NK-92 (cell line): ENCODE data around the gene CDC7.
"Not testable (repeated sequence)": the region's sequence is repeated elsewhere in the genome, so short reads cannot be mapped to it uniquely, and the experiment has no call there.

Source experiments
- DNase-seq: peaks from one replicate; lab custom pipeline; 2025; ENCODE audit not compliant: unreplicated experiment; lab: John Stamatoyannopoulos, UW

CDC7 gene

DNA sequence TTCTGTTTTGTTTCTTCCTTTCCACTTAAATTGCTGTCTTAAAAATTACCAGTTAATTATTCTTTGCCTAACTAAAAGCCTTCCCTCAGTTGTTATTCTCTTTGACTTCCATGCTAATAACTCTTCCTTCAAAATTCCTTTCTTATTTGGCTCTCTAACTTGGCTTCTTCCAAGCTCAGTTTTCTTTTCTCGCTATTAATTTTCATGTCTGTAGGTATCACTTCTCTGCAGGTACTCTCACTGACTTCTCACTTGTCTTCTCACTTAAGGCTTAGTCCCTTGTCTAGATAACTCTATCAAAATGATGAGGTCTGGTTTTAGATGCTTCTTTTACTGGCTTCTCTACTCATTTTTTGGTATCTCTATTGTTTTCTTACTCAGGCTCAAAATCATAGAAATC lies 10.1 kb downstream of the CDC7 start:
- no peak for DNase-seq

GRCh38 chr1:91511386-91511785 lies 10.7 kb downstream of the CDC7 start:
- no peak for DNase-seq

GRCh38 chr1:91513160-91513559 lies 12.5 kb downstream of the CDC7 start:
- no peak for DNase-seq

DNA sequence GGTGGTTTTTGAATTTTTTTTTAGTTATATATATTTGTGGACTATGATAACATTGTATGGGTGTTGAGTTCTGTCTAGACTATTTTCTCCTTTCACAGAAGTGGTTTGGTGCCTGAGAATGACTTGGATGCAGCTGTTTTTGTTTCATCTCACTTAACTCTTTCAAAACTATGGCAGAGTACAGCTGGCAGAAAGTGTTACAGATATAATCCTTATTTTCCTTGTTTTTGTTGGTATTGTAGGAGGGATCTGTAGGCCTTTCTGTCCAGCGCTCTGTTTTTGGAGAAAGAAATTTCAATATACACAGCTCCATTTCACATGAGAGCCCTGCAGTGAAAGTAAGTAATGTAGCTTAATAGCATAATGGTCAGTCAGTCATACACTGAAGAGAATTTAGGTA lies 13.1 kb downstream of the CDC7 start:
- DNase-seq, result no peak

DNA sequence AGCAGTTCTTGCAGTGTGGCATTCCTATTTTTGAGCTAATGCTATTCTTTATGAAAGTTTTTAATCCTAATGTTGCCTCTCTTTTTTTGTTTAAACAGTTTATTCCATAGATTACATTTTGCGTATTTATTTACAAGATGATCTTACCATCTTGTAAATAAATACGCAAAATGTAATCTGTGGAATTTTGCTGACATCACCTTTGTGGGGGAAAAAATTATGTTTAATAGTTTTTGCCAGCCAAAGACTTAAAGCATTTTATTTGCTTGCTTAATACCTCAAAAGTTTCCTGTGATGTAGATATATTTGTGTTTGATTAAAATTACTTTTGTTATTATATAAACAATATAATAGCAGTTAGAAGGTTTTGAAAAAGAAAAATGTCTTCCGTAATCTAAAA lies 15.3 kb downstream of the CDC7 start:
- no peak for DNase-seq

GRCh38 chr1:91516605-91517004 lies 16.0 kb downstream of the CDC7 start:
- DNase-seq, result not testable (repeated sequence)

- DNase-seq, result not testable (repeated sequence)
Measured at GRCh38 chr1:91519167-91519566, 18.5 kb downstream of the CDC7 start.

- no peak for DNase-seq
Measured at GRCh38 chr1:91520942-91521507, 20.4 kb downstream of the CDC7 start.

- DNase-seq, result no peak
Measured at GRCh38 chr1:91523482-91523881, 22.8 kb downstream of the CDC7 start.

DNA sequence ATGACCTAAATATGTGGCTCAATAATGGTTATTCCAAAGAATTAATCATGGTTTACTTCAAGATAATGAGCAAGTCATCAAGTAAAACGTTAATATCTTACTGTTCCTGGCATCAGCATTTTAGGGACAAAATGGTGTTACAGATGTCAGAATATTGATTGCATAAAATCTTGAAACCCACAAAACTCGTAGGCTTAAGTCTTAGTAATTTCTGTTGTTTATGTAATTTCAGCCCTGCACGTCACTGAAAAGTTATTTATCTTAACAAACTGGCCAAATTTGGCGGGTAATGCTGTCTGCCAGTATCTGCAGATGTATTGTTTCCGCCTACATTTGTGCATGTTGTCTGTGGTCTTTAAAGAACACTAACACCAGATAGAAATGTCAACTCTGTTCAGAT lies 25.8 kb downstream of the CDC7 start:
- DNase-seq, result no peak

- DNase-seq, result no peak
Measured at GRCh38 chr1:91527266-91527765, 26.7 kb downstream of the CDC7 start.

DNA sequence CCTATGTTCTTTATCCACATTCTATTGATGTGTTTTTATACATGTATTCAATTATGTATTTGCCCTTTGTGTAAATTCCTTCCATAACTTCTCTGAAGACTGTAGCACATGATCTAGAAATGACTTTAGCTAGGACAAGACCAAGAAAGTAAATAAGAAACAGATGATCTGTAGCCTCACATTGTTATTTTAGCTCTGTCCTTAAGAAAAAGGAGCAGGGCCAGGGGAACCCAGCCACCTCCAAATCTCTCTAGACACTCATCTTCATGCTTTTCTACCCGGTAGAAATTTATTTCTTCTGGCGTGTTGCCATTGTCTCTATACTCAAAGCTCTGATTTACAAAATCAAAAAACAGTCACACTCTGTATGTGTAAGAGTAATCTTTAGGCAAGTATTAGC lies 27.1 kb downstream of the CDC7 start:
- no peak for DNase-seq

- DNase-seq, result no peak
Measured at GRCh38 chr1:91529856-91530255, 29.2 kb downstream of the CDC7 start.

DNA sequence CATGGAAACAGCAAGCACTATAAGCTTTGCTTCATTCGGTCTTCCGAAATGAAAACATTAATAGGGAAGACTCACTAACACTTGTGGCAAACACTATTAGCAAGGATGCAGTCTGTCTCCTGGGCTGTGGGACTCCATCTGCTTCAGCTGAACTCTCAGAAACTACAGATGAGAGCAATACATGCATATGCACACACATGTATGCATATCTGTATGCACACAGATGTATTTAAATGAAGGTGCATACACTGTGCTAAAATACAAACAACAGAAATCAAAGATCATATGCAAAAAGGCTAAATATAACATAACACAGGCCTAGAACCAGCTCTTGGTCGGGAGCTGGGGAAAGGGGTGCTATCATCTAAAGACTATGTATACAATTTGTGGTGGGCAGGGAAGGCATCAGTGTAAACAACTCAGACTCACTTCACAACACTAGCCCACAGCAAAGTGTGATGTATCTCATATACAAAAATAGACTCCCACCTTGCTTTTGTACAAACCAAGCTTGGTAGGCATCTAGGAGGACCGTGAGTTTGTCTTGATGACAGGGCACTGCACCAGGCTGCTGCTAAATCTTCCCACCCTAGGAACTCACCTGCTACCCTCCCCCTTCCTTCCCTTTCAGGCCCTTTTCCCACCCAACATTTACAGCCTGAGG lies 32.8 kb downstream of the CDC7 start:
- DNase-seq, result no peak

- DNase-seq, result no peak
Measured at GRCh38 chr1:91535441-91535840, 34.8 kb downstream of the CDC7 start.

- no peak for DNase-seq
Measured at GRCh38 chr1:91537281-91537986, 36.8 kb downstream of the CDC7 start.

- no peak for DNase-seq
Measured at GRCh38 chr1:91537987-91538304, 37.3 kb downstream of the CDC7 start.

DNA sequence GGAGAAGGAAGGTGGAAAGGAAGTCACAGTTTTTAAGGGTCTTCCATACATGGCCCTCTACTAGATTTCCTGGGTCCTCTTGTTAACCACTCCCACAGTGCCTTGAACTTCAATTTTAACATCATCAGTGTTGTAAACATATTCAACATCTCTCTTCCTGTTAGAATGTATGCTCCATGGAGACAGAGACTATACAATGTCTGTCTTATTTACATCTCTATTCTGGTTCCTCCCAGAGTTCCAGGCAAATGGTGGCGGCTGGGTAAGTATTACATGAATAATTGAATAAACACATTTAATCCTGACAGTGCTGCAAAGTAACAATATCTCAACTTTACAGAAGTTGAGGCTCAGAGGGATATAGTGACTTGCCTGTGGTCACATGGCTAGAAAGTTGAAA lies 40.3 kb downstream of the CDC7 start:
- no peak for DNase-seq

GRCh38 chr1:91541918-91542533 lies 41.4 kb downstream of the CDC7 start:
- DNase-seq, result no peak

GRCh38 chr1:91545506-91546300 lies 45.1 kb downstream of the CDC7 start:
- DNase-seq, result no peak

DNA sequence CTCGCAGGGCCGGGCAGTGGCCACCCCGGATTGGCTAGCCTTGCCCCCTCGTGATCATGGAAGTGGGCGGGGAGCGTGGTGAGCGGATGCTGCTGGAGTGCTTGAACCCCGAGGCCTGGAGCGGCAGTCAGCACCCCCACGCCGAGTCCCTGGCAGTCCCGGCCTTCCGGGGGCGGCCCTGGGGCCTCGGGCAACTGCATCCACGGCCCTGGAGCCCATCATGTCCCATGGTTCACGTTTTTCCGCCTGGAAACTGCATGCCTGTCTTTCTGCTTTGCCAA lies 45.6 kb downstream of the CDC7 start:
- DNase-seq, result no peak

DNA sequence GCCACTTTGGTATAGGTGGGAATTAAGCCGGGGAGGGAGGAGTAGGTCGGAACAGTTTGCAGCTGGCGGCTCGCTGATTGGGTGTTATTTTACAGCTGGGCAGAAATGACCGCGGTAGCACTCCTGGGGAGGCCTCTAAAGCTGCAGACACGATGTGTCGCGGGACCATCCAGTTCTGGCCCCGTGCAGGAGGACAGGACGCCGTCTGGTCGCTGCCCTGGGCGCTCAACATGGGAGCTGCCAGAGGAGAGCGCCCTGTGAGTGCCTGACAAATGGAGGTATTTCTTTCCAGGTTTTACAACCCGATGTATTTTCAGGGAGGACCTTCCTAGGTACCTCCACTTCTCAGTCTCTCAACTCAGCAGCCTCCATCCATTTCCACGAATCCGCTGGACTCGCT lies 46.2 kb downstream of the CDC7 start:
- DNase-seq, result no peak
